ENCODE data around the gene DCTN5. TPM values are rescaled to one million over a fixed set of nuclear protein-coding genes. Genes with fewer than 3 reads are reported as not detected.

The DCTN5 gene
- total RNA-seq, 1 donor from 2014 or later = 68.4 TPM

GRCh38 chr16:23692190-23692837, 51.0 kb downstream of the DCTN5 start:
- no peak for DNase-seq (ENCODE audit: low read depth)
- Histone ChIP-seq H3K36me3 (ENCODE audit: control insufficient read depth, insufficient read depth, low read length) (peaks cover 3% of the 10 kb centered on the region), H3K27me3 (ENCODE audit: control insufficient read depth, insufficient read depth, low read length) (no peaks in the 10 kb centered on the region), H3K4me3 (ENCODE audit: low read depth, low read length) (no peak overlapping the region)
- TF ChIP-seq CTCF (IDR thresholded peaks at IDR 0.05; ENCODE audit: insufficient read depth, low read length, poor library complexity, severe bottlenecking) = no peak

DNA sequence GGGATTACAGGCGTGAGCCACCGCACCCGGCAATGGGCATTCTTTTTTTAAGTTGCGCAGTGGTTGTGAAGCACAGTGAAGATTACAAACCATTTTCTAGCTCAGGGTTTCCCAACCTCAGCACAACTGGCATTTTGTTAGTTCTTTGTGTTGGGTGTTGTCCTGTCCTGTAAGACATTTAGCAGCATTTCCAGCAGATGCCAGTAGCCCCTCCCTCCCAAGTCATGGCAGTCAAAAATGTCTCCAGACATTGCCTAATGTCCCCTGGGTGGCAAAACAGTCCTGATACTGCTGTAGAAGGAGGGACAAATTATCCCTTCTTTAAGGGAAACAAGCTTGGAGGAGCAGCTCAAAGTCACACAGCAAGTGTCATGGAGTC, 53.0 kb downstream of the DCTN5 start:
- TF ChIP-seq CTCF (IDR thresholded peaks at IDR 0.05; ENCODE audit: insufficient read depth, low read length, poor library complexity, severe bottlenecking) = no peak
- no peak overlapping the region for H3K4me3 ChIP-seq (ENCODE audit: low read depth, low read length)
- H3K36me3 ChIP-seq (ENCODE audit: control insufficient read depth, insufficient read depth, low read length) = peaks cover 3% of the 10 kb centered on the region
- no peak for DNase-seq (ENCODE audit: low read depth)
- H3K27me3 ChIP-seq (ENCODE audit: control insufficient read depth, insufficient read depth, low read length) = no peaks in the 10 kb centered on the region

DNA sequence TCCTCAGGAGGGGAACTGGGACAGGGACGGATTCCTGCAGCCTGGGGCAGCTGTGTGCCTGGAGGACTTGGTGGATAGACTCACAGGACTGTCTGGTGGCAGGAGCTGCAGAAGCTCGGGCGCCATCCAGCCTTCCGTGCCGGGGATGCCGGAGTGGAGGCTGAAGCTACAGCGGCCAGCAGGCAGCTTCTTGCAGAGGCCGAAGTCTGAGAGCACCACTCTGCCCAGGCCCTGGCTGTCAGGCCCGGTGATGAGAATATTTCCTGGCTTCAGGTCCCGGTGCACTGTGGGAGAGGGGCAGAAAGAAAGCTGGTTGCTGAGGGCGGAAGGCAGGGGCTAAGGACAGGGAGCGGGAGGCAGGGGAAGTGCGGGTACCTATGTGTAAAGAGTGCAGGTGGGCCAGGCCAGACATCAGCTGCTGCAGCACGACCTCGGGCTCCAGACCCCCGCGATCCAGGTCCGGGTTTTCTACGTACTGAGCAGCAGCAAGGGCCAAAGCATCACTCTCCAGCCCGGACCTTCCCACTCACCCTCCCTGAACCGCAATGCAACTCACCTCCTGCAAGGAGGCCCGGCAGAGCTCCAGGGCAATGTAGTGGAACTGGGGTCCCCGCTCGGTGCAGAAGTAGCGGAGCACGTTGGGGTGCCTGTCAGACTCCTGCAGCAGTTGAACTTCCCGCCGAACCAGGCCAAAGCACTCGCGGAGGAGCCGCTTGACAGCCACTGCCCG, 53.5 kb downstream of the DCTN5 start:
- Histone ChIP-seq H3K4me3 (ENCODE audit: low read depth, low read length) (peak overlapping the region; percentile 8), H3K27me3 (ENCODE audit: control insufficient read depth, insufficient read depth, low read length) (no peaks in the 10 kb centered on the region), H3K36me3 (ENCODE audit: control insufficient read depth, insufficient read depth, low read length) (peaks cover 1% of the 10 kb centered on the region)
- TF ChIP-seq CTCF (IDR thresholded peaks at IDR 0.05; ENCODE audit: insufficient read depth, low read length, poor library complexity, severe bottlenecking) = no peak
- peak; percentile 18 for DNase-seq (ENCODE audit: low read depth)

- Histone ChIP-seq H3K36me3 (ENCODE audit: control insufficient read depth, insufficient read depth, low read length) (no peaks in the 10 kb centered on the region), H3K4me3 (ENCODE audit: low read depth, low read length) (no peak overlapping the region), H3K27me3 (ENCODE audit: control insufficient read depth, insufficient read depth, low read length) (no peaks in the 10 kb centered on the region)
- no peak for TF ChIP-seq CTCF (IDR thresholded peaks at IDR 0.05; ENCODE audit: insufficient read depth, low read length, poor library complexity, severe bottlenecking)
- DNase-seq (ENCODE audit: low read depth) = no peak
These were observed 54.5 kb downstream of the DCTN5 start for GRCh38 chr16:23695756-23696155.

DNA sequence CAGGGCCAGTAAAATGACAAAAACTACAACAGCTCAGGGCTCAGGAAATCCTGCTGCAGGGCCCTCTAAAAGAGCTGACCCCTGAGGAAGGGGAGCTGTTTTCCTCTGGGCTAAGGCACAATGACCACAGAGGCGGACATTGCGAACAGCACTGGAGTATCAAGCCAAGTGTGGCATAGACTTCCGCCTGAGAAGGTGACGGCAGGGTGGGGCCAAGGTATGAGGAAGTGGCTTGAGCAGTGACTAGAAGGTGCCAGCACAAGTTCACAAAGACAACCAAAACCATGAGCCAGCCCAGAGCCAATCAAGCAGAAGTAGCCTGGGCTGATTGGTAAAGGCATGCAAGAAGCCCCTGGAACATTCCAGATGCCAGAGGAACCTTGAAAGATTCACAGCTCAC, 57.8 kb downstream of the DCTN5 start:
- TF ChIP-seq CTCF (IDR thresholded peaks at IDR 0.05; ENCODE audit: insufficient read depth, low read length, poor library complexity, severe bottlenecking) = no peak
- Histone ChIP-seq H3K27me3 (ENCODE audit: control insufficient read depth, insufficient read depth, low read length) (no peaks in the 10 kb centered on the region), H3K36me3 (ENCODE audit: control insufficient read depth, insufficient read depth, low read length) (no peaks in the 10 kb centered on the region), H3K4me3 (ENCODE audit: low read depth, low read length) (no peak overlapping the region)
- DNase-seq (ENCODE audit: low read depth) = no peak
